ENCODE results near the gene ZNF410.
"Not testable (repeated sequence)": the region's sequence is repeated elsewhere in the genome, so short reads cannot be mapped to it uniquely, and the experiment has no call there.

DNA sequence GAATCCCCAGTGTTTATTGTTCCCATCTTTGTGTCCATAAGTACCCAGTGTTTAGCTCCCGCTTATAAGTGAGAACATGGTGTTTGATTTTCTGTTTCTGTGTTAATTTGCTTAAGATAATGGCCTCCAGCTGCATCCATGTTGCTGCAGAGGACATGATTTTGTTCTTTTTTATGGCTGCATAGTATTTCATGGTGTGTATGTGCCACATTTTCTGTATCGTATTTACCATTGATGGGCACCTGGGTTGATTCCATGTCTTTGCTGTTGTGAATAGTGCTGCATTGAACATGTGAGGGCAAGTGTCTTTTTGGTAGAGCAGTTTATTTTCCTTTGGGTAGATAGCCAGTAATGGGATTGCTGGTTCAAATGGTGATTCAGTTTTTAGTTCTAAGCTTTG lies 32.8 kb downstream of the ZNF410 start:
- not testable (repeated sequence) for TF ChIP-seq POLR2A (IDR thresholded peaks at IDR 0.05)
- TF ChIP-seq, protein P1, sequence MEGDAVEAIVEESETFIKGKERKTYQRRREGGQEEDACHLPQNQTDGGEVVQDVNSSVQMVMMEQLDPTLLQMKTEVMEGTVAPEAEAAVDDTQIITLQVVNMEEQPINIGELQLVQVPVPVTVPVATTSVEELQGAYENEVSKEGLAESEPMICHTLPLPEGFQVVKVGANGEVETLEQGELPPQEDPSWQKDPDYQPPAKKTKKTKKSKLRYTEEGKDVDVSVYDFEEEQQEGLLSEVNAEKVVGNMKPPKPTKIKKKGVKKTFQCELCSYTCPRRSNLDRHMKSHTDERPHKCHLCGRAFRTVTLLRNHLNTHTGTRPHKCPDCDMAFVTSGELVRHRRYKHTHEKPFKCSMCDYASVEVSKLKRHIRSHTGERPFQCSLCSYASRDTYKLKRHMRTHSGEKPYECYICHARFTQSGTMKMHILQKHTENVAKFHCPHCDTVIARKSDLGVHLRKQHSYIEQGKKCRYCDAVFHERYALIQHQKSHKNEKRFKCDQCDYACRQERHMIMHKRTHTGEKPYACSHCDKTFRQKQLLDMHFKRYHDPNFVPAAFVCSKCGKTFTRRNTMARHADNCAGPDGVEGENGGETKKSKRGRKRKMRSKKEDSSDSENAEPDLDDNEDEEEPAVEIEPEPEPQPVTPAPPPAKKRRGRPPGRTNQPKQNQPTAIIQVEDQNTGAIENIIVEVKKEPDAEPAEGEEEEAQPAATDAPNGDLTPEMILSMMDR (IDR thresholded peaks at IDR 0.05) = not testable (repeated sequence)
